Renal cortical epithelial cell (primary cell): ENCODE data around the gene C2. TPM values are rescaled to one million over a fixed set of nuclear protein-coding genes. Genes with fewer than 3 reads are reported as not detected.
A peak's percentile ranks its signal among the peaks of the same experiment; 100 is the strongest.
"Not testable (repeated sequence)": the region's sequence is repeated elsewhere in the genome, so short reads cannot be mapped to it uniquely, and the experiment has no call there.

Source experiments
- DNase-seq: peaks from one replicate; pipeline ENCODE4 v3.0.0-alpha.2; 2011; ENCODE audit warnings: low read depth
- total RNA-seq: library from RNA; depleted of rRNA; stranded (reverse); fragments of >200 nt; gene quantifications from 2 replicates; pipeline ENCODE4 v1.2.3, GENCODE V29; 2014

The C2 gene
- total RNA-seq, 1 donor from 2014 or later, result 1.7 TPM

- DNase-seq, result no peak
Observed at GRCh38 chr6:31956796-31957195, 29.3 kb downstream of the C2 start.

DNA sequence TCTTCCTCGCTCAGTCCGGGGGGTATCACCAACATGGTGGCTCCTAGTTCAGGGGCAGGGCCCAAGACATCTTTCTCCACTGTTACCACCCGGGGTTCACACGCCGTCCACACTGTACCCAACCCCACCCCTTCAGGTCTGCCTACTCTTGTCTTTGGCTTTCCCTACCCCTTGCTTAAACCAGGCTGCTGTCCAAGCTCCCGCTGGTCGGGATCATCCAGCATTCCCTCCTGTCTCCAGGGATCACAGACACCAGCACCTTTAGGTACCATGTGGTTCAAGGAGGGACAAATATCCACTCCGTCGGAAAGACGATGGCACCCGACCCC lies 30.9 kb downstream of the C2 start:
- no peak for DNase-seq

DNA sequence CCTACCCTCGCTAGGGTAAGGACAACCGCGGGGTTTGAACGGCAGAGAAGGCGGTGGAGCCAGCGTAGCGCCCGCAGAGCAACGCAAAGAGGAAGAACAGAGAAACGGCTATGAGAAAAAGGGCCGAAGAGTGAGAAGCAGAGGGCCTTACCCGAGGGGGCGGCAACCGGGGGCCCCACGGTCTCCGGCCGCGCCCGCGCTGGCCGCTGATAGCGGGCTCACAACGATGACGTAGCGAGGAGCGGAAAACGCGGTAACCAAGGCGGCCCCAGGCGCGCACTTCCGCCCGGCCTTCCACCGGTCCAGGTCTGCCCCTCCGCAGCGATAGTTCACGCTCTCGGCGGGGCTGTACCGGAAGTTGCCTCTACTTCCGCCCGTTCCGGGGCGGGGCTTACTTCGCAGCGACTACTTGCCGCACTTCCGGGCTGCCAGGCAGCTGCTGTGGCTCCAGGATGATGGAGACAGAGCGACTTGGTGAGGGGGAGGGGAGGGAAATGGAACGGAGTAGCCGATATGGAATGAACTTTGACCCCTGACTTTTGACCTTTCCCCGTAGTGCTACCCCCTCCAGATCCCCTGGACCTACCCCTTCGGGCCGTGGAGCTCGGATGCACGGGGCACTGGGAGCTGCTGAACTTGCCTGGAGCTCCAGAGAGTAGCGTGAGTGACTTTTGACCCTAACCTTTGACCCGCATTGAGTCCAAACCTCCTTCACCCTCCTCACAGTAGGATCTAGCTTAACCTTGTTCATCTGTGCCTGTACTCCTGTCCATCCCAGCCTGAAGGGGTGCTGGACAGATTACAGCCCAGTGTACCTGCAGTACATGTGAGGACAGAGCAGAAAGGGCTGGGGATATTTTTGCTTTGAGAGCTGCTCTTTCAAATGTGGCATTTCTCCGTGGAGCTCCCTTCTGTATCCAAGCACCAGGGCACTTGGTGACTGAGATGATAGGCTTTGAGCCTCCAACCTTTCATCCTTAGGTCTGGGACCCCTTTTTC lies 31.5 kb downstream of the C2 start, which contains the start of the genes NELFE and SKIC2:
Gene NELFE (minus strand): TSS at position 231 of the 999 bp plus-strand sequence. CDS start 525 bp downstream, outside the sequence.
Gene SKIC2 (plus strand): TSS at position 435 of the 999 bp plus-strand sequence. CDS start 18 bp downstream, at position 453.
- DNase-seq, result peak; percentile 94

DNA sequence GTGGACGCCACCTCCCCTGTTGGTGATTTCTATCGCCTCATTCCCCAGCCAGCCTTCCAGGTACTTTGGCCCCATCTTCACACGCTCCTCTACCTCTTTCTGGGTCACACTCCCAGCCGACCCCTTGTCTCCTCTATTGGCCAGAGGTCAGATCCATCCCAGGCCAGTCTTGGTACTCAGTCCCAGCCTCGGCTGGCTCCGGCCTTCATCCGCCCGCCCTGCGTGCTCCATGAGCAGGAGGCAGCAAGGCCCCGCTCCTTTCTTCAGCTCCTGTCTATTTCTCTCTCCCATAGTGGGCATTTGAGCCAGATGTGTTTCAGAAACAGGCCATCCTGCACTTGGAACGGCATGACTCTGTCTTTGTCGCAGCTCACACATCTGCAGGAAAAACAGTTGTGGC lies 34.1 kb downstream of the C2 start:
- DNase-seq, result no peak

DNA sequence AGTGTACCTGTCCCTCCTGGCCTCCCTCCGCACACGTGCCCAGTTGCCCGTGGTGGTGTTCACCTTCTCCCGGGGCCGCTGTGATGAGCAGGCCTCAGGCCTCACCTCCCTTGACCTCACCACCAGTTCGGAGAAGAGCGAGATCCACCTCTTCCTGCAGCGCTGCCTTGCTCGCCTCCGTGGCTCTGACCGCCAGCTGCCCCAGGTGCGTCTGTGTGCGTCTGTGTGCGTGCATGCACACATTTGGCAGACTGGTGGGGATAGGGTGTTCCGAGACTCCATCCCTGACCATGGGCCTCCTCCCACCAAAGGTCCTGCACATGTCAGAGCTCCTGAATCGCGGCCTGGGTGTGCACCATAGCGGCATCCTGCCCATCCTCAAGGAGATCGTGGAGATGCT lies 36.4 kb downstream of the C2 start:
- DNase-seq, result no peak

GRCh38 chr6:31965700-31966099 lies 38.2 kb downstream of the C2 start:
- DNase-seq, result no peak

DNA sequence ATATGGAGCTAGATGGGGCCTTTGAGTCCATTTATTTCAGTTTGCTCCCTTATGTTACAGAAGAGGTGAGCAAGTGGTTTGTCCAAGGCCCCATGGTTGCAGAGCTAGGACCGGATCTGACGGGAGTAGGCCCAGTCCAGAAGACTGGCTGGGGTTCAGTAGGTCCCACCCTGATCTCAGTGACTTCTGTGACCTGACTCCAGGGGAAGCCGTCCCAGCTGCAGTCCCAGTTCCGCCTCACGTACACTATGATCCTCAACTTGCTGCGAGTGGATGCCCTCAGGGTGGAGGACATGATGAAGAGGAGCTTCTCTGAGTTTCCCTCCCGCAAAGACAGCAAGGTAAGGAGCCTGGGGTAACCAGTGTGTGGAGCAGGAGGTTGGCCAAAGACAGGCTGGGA lies 39.0 kb downstream of the C2 start:
- no peak for DNase-seq

DNA sequence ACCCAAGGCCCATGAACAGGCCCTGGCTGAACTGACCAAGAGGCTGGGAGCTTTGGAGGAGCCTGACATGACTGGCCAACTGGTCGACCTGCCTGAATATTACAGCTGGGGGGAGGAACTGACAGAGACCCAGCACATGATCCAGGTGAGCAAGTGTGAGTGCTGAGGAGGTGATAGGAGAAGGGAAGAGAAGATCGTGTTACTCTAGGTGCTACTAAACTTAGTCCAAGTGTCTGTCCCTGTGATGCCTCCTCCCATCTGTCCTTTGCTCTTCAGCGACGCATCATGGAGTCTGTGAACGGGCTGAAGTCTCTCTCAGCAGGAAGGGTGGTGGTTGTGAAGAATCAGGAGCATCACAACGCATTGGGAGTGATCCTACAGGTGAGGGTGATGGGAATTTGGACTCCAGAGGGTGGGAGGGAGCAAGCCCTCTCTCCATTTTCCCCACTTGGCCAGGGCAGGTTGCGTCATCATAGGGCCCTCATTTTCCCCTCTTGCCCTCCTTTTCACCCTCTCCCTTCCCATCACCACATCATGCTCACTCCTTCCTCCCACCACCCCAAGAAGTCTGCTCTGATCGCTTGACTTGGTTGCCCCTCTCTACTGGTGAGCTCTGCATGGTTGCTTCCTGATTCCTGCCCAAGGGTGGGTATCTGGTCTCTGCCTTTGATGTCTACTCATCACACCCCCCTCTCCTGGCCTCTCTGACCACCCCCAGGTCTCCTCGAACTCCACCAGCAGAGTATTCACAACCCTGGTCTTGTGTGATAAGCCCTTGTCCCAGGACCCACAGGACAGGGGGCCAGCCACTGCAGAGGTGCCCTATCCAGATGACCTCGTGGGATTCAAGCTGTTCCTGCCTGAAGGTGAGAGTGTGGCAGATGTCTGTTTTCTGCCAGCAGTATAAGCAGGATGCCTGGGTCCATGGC lies 39.7 kb downstream of the C2 start:
- no peak for DNase-seq

DNA sequence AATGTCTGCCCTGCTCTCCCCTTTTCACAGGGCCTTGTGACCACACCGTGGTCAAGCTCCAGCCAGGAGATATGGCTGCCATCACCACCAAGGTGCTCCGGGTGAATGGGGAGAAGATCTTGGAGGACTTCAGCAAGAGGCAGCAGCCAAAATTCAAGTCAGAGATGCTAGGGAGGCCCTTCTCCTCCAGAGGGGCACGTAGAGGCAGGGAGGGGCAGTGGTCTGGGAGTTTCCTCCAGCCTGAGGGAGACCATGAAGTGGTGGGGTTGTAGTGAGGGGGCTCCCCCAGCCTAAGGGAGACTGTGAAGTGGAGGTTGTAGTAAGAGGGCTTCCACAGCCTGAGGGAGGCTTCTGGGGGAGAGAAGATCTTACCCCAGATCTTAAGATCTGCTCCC lies 40.4 kb downstream of the C2 start:
- no peak for DNase-seq

DNA sequence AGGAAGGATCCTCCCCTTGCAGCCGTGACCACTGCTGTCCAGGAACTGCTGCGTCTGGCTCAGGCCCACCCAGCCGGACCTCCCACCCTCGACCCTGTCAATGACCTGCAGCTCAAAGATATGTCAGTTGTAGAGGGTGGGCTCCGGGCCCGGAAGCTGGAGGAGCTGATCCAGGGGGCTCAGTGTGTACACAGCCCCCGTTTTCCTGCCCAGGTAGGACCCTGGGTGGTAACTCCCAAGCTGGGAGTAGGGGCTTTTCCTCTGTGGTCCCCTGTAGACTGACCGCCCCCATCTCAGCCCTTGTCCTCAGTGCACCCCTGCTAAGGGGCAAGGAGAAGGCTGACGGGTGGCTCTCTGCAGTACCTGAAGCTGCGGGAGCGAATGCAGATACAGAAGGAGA lies 40.8 kb downstream of the C2 start:
- DNase-seq, result no peak

GRCh38 chr6:31968791-31969711 lies 41.5 kb downstream of the C2 start:
- DNase-seq, result no peak

DNA sequence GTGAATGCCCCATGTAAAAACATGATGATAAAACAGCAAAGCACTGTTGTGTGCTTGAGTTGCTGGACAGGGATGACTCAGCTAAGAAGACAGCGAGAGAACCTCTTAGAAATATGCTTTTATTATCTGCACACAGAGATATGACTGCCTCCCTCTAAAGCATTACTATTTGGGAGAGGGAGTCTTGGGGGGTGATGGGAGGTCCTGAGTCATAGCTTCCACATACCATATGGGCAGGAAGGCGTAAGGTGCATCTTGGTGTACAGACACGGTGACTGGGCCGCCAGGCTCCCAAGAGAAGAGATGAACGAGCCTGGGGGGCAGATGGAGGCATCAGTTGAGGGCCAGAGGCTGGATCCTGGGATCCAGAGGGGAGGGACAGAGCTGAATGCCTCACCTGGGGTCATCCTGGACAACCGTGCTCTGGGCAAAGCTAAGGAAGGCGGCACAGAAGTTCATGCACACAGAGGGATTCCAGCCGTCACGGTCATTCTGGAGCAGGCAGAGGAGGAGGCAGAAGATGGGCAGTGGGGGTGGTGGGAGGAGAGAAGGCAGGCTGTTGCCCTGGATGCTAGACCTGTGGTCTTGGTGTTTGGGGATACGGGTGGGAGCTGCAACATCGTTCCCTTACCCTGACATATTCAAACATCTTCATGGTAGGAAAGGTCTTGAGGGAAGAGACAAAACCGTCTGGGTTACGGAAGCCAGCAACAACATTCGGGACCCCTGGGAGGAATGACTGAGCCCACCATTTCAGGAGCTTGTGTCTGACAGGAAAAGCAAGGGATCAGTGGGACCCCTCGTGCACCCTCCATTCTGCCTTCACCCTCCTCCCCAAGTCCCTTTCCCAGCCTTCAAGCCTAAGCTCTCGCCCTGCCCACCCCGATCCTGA lies 42.4 kb downstream of the C2 start:
- DNase-seq, result no peak

GRCh38 chr6:31970604-31971271 lies 43.2 kb downstream of the C2 start:
- DNase-seq, result no peak

- DNase-seq, result no peak
Observed at GRCh38 chr6:31971279-31971992, 43.9 kb downstream of the C2 start.

DNA sequence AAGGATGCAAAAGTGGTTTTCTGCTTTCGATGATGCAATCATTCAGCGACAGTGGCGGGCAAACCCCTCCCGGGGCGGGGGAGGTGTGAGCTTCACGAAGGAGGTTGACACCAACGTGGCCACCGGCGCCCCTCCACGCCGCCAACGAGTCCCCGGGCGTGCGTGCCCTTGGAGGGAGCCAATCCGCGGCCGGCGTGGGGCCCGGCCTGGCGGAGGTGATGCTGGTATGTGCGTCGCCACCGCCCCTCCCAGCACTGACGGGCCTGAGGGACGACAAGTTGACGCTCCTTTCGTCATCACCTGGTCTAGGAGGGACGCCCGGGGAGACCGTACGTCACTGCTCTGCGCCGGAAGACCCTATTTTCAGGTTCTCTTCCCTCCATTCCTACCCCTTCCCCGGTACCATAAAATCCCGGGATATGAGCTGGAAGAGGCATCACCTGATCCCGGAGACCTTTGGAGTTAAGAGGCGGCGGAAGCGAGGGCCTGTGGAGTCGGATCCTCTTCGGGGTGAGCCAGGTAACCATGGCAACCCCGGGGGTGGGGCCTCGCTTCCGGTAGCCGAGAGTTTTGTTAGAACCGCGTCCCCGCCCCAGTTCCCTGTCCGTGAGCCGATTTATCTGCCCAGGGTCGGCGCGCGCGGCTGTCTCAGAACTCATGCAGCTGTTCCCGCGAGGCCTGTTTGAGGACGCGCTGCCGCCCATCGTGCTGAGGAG lies 44.6 kb downstream of the C2 start, which contains the start of gene DXO:
Gene DXO (minus strand): TSS at position 146 of the 716 bp plus-strand sequence. CDS start 463 bp downstream, outside the sequence.
- peak; percentile 95 for DNase-seq

- peak; percentile 16 for DNase-seq
Observed at GRCh38 chr6:31972709-31973350, 45.3 kb downstream of the C2 start.

GRCh38 chr6:31976065-31976464 lies 48.5 kb downstream of the C2 start:
- DNase-seq, result not testable (repeated sequence)
